Measurements from ENCODE around the gene CIART. TPM values are rescaled to one million over a fixed set of nuclear protein-coding genes. Genes with fewer than 3 reads are reported as not detected.

Gene CIART
- total and polyA plus RNA-seq, 2 of the 8 experiments (the other 6 are each of a cell fraction or from before 2014, with no cell fraction given): 9.6 to 33.3 TPM

- TF ChIP-seq SP1 (IDR thresholded peaks at IDR 0.05; ENCODE audit: low read depth, low read length): no peak
- 0 out of 2 replicates have a peak, but pooled peaks have one; percentile 2 for TF ChIP-seq MAFK (IDR thresholded peaks at IDR 0.05; ENCODE audit: low read depth, low read length)
- TF ChIP-seq USF2 (IDR thresholded peaks at IDR 0.05; ENCODE audit: low read length): 0 out of 2 replicates have a peak, but pooled peaks have one; percentile 1
- peak; percentile 97 for TF ChIP-seq POLR2AphosphoS5 (IDR thresholded peaks at IDR 0.05; ENCODE audit: low read depth, low read length)
- TF ChIP-seq HDAC2 (IDR thresholded peaks at IDR 0.05; ENCODE audit: borderline replicate concordance in 1 of 2, low read depth in 2 of 2, low read length in 2 of 2): 0 out of 4 replicates have a peak, but pooled peaks of 1 of the 2 experiments have one; percentile 36
- peak; percentile 74 for TF ChIP-seq TAF7 (optimal IDR thresholded peaks at IDR 0.05; ENCODE audit: borderline replicate concordance, low read depth, low read length)
- TF ChIP-seq EZH2 (IDR thresholded peaks at IDR 0.05; ENCODE audit: low read depth, low read length, severe bottlenecking): no peak
- peak; percentile 89 for TF ChIP-seq MAX (IDR thresholded peaks at IDR 0.05)
- peak; percentile 23 to 94; a peak in 2 of 4 replicates for TF ChIP-seq SIN3A (conservative IDR thresholded peaks at IDR 0.05 in 1 of 2, IDR thresholded peaks at IDR 0.05 in 1 of 2; ENCODE audit: low read depth in 1 of 2, low read length in 2 of 2)
- peak; percentile 94; the same call in 1 of the 2 replicates for TF ChIP-seq GABPA (IDR thresholded peaks at IDR 0.05; ENCODE audit: borderline replicate concordance, insufficient read depth, low read length)
These were observed 11.3 kb downstream of the CIART start, which contains the start of gene MRPS21 (continued) for GRCh38 chr1:150293433-150294253.
